Skeletal muscle cell (primary cell): Measurements from ENCODE around the gene CTU1.

Experiments used
- DNase-seq: peaks from one replicate; pipeline ENCODE4 v3.0.0-alpha.2; 2010; ENCODE audit warnings: low read depth
- H3K4me3 ChIP-seq: 2 replicates; pipeline ENCODE4 v1.5.1; 2011; ENCODE audit warnings: low read depth, mild to moderate bottlenecking, control low read depth, low read length, moderate library complexity

The CTU1 gene

DNA sequence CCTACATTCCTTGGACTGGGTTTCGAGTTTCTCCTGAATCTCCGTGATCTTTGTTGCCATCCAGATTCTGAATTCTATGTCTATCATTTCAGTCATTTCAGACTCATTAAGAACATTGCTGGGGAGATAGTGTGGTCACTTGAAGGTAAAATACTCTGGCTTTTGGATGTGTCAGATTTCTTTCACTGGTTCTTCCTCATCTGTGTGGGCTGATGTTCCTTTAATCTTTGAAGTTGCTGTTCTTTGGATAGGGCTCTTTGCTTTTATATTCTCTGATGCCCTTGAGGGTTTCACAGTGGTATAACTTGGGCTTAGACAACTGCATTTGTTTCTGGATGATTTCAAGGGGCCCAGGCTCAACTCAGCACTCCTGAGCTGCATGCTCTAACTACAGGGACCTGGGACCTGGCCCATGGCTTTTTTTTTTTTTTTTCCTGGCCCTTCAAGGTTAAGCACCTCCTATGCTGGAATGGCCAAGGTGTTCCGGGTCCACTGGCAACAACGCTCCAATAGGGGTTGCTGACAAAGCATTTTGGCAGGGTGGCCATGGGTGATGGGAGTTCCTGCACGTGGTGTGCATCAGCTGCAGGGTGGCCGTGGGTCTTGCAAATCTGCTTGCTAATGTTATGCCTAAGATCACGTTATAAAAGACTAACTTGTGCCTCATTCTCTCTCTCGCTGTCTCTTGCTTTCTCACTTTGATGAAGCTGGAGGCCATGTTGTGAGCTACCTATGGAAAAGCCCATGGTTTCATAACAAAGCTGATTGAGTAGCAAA, 28.0 kb upstream of the CTU1 start:
- no peak for DNase-seq

GRCh38 chr19:51135004-51135403, 26.8 kb upstream of the CTU1 start:
- DNase-seq: no peak
- H3K4me3 ChIP-seq: no peak overlapping the region

More for the DNA sequence above, 28.0 kb upstream of the CTU1 start:
- no peak overlapping the region for H3K4me3 ChIP-seq

GRCh38 chr19:51131780-51132680, 23.8 kb upstream of the CTU1 start:
- H3K4me3 ChIP-seq: no peak overlapping the region
- no peak for DNase-seq

DNA sequence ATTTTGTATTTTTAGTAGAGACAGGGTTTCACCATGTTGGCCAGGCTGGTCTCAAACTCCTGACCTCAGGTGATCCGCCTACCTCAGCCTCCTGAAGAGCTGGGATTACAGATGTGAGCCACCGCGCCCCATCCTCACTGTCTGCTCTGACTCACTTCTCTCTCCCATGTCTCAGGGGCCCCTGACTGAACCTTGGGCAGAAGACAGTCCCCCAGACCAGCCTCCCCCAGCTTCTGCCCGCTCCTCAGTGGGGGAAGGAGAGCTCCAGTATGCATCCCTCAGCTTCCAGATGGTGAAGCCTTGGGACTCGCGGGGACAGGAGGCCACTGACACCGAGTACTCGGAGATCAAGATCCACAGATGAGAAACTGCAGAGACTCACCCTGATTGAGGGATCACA, 21.5 kb upstream of the CTU1 start:
- H3K4me3 ChIP-seq: no peak overlapping the region
- no peak for DNase-seq

DNA sequence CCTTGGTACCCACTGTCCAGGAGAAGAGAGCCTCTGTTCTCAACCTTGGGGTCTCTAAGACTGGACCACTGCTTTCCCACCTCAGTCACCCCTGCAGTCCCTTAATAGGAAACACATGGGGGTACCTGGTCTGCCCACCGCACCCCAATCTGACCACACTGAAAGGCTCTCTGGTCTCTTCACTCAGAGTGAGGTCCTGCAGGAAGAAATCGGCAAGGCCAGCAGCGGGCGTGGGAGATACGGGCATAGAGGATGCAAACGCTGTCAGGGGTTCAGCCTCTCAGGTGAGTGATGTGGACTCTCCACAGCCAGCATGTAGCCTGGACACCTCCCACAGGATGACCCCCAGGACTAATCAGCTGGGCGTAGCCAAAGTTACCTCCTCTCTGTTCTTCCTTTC, 20.0 kb upstream of the CTU1 start:
- no peak for DNase-seq
- H3K4me3 ChIP-seq: no peak overlapping the region

- no peak overlapping the region for H3K4me3 ChIP-seq
- DNase-seq: peak; percentile 5
Measured at GRCh38 chr19:51127755-51128154, 19.5 kb upstream of the CTU1 start.

GRCh38 chr19:51127032-51127431, 18.8 kb upstream of the CTU1 start:
- no peak overlapping the region for H3K4me3 ChIP-seq
- no peak for DNase-seq

GRCh38 chr19:51125421-51126075, 17.3 kb upstream of the CTU1 start:
- no peak overlapping the region for H3K4me3 ChIP-seq
- no peak for DNase-seq

DNA sequence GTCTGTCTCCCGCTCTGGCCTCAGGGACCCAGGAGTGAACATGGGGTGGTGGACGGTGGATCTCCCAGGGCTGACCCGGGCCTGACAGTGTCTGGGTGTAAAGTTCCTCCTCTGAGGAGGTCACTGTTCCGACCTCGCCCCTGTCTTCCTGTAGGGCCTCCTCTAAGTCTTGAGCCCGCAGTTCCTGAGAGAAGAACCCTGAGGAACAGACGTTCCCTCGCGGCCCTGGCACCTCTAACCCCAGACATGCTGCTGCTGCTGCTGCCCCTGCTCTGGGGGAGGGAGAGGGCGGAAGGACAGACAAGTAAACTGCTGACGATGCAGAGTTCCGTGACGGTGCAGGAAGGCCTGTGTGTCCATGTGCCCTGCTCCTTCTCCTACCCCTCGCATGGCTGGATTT, 16.5 kb upstream of the CTU1 start, which contains the start of gene SIGLEC9:
SIGLEC9 (plus strand) TSS at position 178 of the 400 bp plus-strand sequence; CDS start at position 247, 69 bp downstream.
- DNase-seq: no peak
- no peak within 1 kb of the TSS for H3K4me3 ChIP-seq

- DNase-seq: no peak
- no peak overlapping the region for H3K4me3 ChIP-seq
Measured at GRCh38 chr19:51124216-51124615, 16.0 kb upstream of the CTU1 start.

DNA sequence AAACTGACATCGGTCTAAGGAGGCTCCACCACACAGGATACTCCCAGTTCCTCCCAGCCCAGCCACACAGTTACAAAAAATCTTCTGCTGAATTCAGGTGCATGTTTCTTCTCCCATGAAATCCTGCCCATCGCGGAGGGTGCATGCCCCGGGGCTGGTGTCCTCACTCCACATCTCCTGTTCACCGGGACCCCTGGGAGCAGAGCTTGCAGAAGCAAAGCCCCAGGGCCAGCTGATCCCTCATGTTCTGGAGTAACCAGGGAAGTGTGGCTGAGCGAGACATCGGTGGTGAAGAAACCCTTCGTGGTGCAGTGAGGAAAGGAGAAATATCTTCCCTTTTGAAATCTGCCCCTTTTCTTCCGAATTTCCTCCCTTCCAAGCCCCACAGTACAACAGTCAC, 15.6 kb upstream of the CTU1 start:
- DNase-seq: no peak
- no peak overlapping the region for H3K4me3 ChIP-seq

DNA sequence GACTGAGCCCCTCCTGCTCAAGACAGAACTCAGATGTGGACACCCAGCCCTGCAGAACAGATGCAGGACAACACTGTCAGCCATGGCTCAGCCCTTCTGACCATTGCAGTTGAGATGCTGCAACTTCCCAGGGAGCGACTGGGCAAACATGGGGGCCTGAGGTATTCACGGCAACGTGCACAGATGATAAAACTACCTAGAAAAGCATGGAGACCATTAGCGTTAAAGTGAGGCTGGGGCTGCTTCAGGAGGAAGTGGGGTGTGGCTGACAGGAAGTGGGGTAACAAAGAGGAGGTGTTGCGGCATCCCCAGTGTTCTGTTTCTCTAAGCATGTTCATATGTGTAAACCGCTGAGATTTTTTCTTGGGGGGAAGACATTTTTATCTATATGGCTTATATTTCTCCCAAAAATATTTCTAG, 15.2 kb upstream of the CTU1 start:
- H3K4me3 ChIP-seq: no peak overlapping the region
- DNase-seq: no peak

- no peak for DNase-seq
Measured at GRCh38 chr19:51122112-51122981, 14.1 kb upstream of the CTU1 start.

DNA sequence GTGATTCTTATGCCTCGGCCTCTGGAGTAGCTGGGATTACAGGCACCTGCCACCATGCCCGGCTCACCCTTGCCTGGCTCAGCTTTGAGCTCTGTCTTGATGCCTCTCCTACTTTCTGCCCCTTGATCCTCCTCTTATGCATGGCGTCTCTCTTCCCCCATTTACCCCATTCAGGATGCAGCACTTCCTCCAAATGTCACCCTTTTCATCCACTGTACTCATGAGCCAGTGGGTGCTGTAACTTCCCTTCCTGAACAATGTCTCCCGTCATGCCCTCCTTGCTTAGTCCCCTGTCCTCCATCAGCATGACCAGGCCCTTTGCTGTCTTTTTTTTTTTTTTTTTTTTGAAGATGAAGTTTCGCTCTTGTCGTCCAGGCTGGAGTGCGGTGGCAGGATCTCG, 13.0 kb upstream of the CTU1 start:
- DNase-seq: no peak
- H3K4me3 ChIP-seq: no peak overlapping the region

More at GRCh38 chr19:51122112-51122981, 14.1 kb upstream of the CTU1 start:
- H3K4me3 ChIP-seq: no peak overlapping the region

DNA sequence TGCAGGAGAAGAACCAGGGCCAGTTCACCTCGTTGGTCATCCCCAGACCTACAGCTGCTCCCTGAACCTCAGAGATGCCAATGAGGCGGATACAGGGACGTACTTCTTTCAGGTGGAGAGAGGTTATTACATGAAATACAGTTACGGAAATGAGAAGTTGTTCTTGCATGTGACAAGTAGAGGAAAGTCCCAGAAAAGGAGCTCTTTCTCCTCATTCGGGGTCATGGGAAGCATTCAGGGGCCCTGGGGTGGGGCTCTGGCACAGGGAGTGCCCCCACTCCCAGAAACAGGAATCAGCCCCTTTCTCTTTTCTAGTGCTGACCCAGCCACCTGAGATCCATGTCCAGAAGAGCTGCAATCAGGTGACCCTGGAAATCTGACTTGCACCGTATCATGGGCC, 12.0 kb upstream of the CTU1 start:
- DNase-seq: no peak
- H3K4me3 ChIP-seq: no peak overlapping the region

- DNase-seq: no peak
- no peak overlapping the region for H3K4me3 ChIP-seq
Measured at GRCh38 chr19:51119611-51120010, 11.4 kb upstream of the CTU1 start.

- no peak overlapping the region for H3K4me3 ChIP-seq
- no peak for DNase-seq
Measured at GRCh38 chr19:51119101-51119500, 10.9 kb upstream of the CTU1 start.

GRCh38 chr19:51116736-51117286, 8.6 kb upstream of the CTU1 start:
- DNase-seq: no peak
- no peak overlapping the region for H3K4me3 ChIP-seq
